RWPE2 (cell line): ENCODE data around the gene AP3S1.

Experiments used
- ATAC-seq: fragments of 200-7000 bp; cut with Tn5 transposase; 3 replicates; pipeline ENCODE4 v1.9.1; 2021; ENCODE audit warnings: low read depth
- DNase-seq: peaks from one replicate; pipeline ENCODE4 v3.0.0-alpha.2; 2020; ENCODE audit warnings: low spot score
- H3K27ac ChIP-seq: fragments of 450-650 bp; 2 replicates; pipeline ENCODE4 v1.5.1; 2017; ENCODE audit warnings: mild to moderate bottlenecking; ENCODE audit not compliant: poor library complexity, severe bottlenecking
- H3K27me3 ChIP-seq: fragments of 250-450 bp; sonication (Bioruptor Pico); 2 replicates; pipeline ENCODE4 v1.5.1; 2021; ENCODE audit warnings: mild to moderate bottlenecking, moderate library complexity; ENCODE audit not compliant: insufficient read depth, poor library complexity, severe bottlenecking
- H3K36me3 ChIP-seq: fragments of 250-450 bp; sonication (Bioruptor Pico); 2 replicates; pipeline ENCODE4 v1.5.1; 2020; ENCODE audit warnings: low read depth, mild to moderate bottlenecking, moderate library complexity
- H3K4me1 ChIP-seq: fragments of 250-450 bp; sonication (Bioruptor Pico); 2 replicates; pipeline ENCODE4 v1.5.1; 2021; ENCODE audit warnings: mild to moderate bottlenecking, moderate library complexity; ENCODE audit not compliant: insufficient read depth, poor library complexity, severe bottlenecking
- H3K4me3 ChIP-seq: fragments of 250-450 bp; sonication (Bioruptor Pico); 2 replicates; pipeline ENCODE4 v1.5.1; 2021; ENCODE audit warnings: mild to moderate bottlenecking, moderate library complexity; ENCODE audit not compliant: severe bottlenecking
- H3K9me3 ChIP-seq: fragments of 250-450 bp; sonication (Bioruptor Pico); 2 replicates; pipeline ENCODE4 v1.5.1; 2021; ENCODE audit warnings: mild to moderate bottlenecking, moderate library complexity; ENCODE audit not compliant: severe bottlenecking
- CTCF ChIP-seq: fragments of 450-650 bp; IDR thresholded peaks from one replicate; pipeline ENCODE4 v1.5.1; 2017; ENCODE audit warnings: mild to moderate bottlenecking, moderate library complexity; ENCODE audit not compliant: poor library complexity, severe bottlenecking

AP3S1 gene

GRCh38 chr5:115809946-115810345, 31.8 kb upstream of the AP3S1 start:
- no peak for DNase-seq
- Histone ChIP-seq H3K36me3 (no peaks in the 10 kb centered on the region), H3K27ac (no peak overlapping the region), H3K27me3 (peaks cover 28% of the 10 kb centered on the region), H3K4me1 (no peaks in the 10 kb centered on the region), H3K9me3 (no peaks in the 10 kb centered on the region), H3K4me3 (no peak overlapping the region)
- TF ChIP-seq CTCF, result no peak
- no peak for ATAC-seq

GRCh38 chr5:115810761-115811160, 31.0 kb upstream of the AP3S1 start:
- no peaks in the 10 kb centered on the region for H3K9me3 ChIP-seq
- no peaks in the 10 kb centered on the region for H3K4me1 ChIP-seq
- no peak overlapping the region for H3K27ac ChIP-seq
- no peak for ATAC-seq
- TF ChIP-seq CTCF, result no peak
- H3K36me3 ChIP-seq, result no peaks in the 10 kb centered on the region
- H3K27me3 ChIP-seq, result peaks cover 36% of the 10 kb centered on the region
- no peak for DNase-seq
- H3K4me3 ChIP-seq, result no peak overlapping the region

GRCh38 chr5:115811406-115811805, 30.3 kb upstream of the AP3S1 start:
- Histone ChIP-seq H3K4me3 (no peak overlapping the region), H3K27me3 (peaks cover 42% of the 10 kb centered on the region), H3K4me1 (no peaks in the 10 kb centered on the region), H3K27ac (no peak overlapping the region), H3K36me3 (no peaks in the 10 kb centered on the region), H3K9me3 (no peaks in the 10 kb centered on the region)
- ATAC-seq (no peak), DNase-seq (no peak)
- no peak for TF ChIP-seq CTCF

GRCh38 chr5:115812372-115812771, 29.4 kb upstream of the AP3S1 start:
- DNase-seq (no peak), ATAC-seq (no peak)
- H3K27me3 ChIP-seq, result peaks cover 52% of the 10 kb centered on the region
- no peaks in the 10 kb centered on the region for H3K36me3 ChIP-seq
- no peak overlapping the region for H3K27ac ChIP-seq
- no peak overlapping the region for H3K4me3 ChIP-seq
- no peaks in the 10 kb centered on the region for H3K9me3 ChIP-seq
- TF ChIP-seq CTCF, result no peak
- no peaks in the 10 kb centered on the region for H3K4me1 ChIP-seq

GRCh38 chr5:115813719-115814118, 28.0 kb upstream of the AP3S1 start:
- H3K4me1 ChIP-seq, result no peaks in the 10 kb centered on the region
- no peaks in the 10 kb centered on the region for H3K36me3 ChIP-seq
- TF ChIP-seq CTCF, result no peak
- ATAC-seq (no peak), DNase-seq (no peak)
- no peak overlapping the region for H3K27ac ChIP-seq
- no peak overlapping the region for H3K4me3 ChIP-seq
- H3K27me3 ChIP-seq, result peaks cover 65% of the 10 kb centered on the region
- no peaks in the 10 kb centered on the region for H3K9me3 ChIP-seq
